ENCODE measurements around the gene TMEM132C. TPM values are rescaled to one million over a fixed set of nuclear protein-coding genes. Genes with fewer than 3 reads are reported as not detected.
"Not testable (repeated sequence)": the region's sequence is repeated elsewhere in the genome, so short reads cannot be mapped to it uniquely, and the experiment has no call there.

Gene TMEM132C
- total RNA-seq, 2 donors from 2014 or later, result 0.56 TPM; not detected in 1

- Histone ChIP-seq H3K27me3 (replicated peaks; ENCODE audit: insufficient read depth) (no peaks in the 10 kb centered on the region), H3K36me3 (no peaks in the 10 kb centered on the region), H3K4me3 (no peak overlapping the region), H3K4me1 (ENCODE audit: control insufficient read depth in 1 of 2, low read depth in 2 of 2) (no peaks in the 10 kb centered on the region), H3K27ac (no peak overlapping the region), H3K9me3 (no peaks in the 10 kb centered on the region)
- no peak for ATAC-seq (ENCODE audit: insufficient number of reproducible peaks, low FRiP score, low read depth)
- TF ChIP-seq CTCF (IDR thresholded peaks at IDR 0.05), result no peak
- DNase-seq (ENCODE audit: low spot score), result no peak
Observed at GRCh38 chr12:128594521-128594920, 327.6 kb downstream of the TMEM132C start.

GRCh38 chr12:128595609-128596008 lies 328.6 kb downstream of the TMEM132C start:
- Histone ChIP-seq H3K4me3 (no peak overlapping the region), H3K27me3 (replicated peaks; ENCODE audit: insufficient read depth) (no peaks in the 10 kb centered on the region), H3K36me3 (no peaks in the 10 kb centered on the region), H3K4me1 (ENCODE audit: control insufficient read depth in 1 of 2, low read depth in 2 of 2) (no peaks in the 10 kb centered on the region), H3K27ac (no peak overlapping the region), H3K9me3 (no peaks in the 10 kb centered on the region)
- ATAC-seq (ENCODE audit: insufficient number of reproducible peaks, low FRiP score, low read depth) (no peak), DNase-seq (ENCODE audit: low spot score) (no peak)
- TF ChIP-seq CTCF (IDR thresholded peaks at IDR 0.05), result no peak

GRCh38 chr12:128600886-128601285 lies 333.9 kb downstream of the TMEM132C start:
- no peaks in the 10 kb centered on the region for H3K36me3 ChIP-seq
- TF ChIP-seq CTCF (IDR thresholded peaks at IDR 0.05), result no peak
- no peaks in the 10 kb centered on the region for H3K9me3 ChIP-seq
- H3K4me1 ChIP-seq (ENCODE audit: control insufficient read depth in 1 of 2, low read depth in 2 of 2), result no peaks in the 10 kb centered on the region
- no peak for ATAC-seq (ENCODE audit: insufficient number of reproducible peaks, low FRiP score, low read depth)
- H3K4me3 ChIP-seq, result no peak overlapping the region
- H3K27me3 ChIP-seq (replicated peaks; ENCODE audit: insufficient read depth), result no peaks in the 10 kb centered on the region
- DNase-seq (ENCODE audit: low spot score), result no peak
- H3K27ac ChIP-seq, result no peak overlapping the region

- no peaks in the 10 kb centered on the region for H3K27me3 ChIP-seq (replicated peaks; ENCODE audit: insufficient read depth)
- H3K4me1 ChIP-seq (ENCODE audit: control insufficient read depth in 1 of 2, low read depth in 2 of 2), result no peaks in the 10 kb centered on the region
- ATAC-seq (ENCODE audit: insufficient number of reproducible peaks, low FRiP score, low read depth), result no peak
- no peak overlapping the region for H3K4me3 ChIP-seq
- no peak for TF ChIP-seq CTCF (IDR thresholded peaks at IDR 0.05)
- H3K9me3 ChIP-seq, result no peaks in the 10 kb centered on the region
- no peaks in the 10 kb centered on the region for H3K36me3 ChIP-seq
- H3K27ac ChIP-seq, result no peak overlapping the region
- no peak for DNase-seq (ENCODE audit: low spot score)
Observed at GRCh38 chr12:128603573-128604115, 336.7 kb downstream of the TMEM132C start.

GRCh38 chr12:128604219-128604618 lies 337.2 kb downstream of the TMEM132C start:
- not testable (repeated sequence) for H3K27ac ChIP-seq; H3K36me3 ChIP-seq; ATAC-seq (ENCODE audit: insufficient number of reproducible peaks, low FRiP score, low read depth); H3K4me1 ChIP-seq (ENCODE audit: control insufficient read depth in 1 of 2, low read depth in 2 of 2); H3K4me3 ChIP-seq; H3K27me3 ChIP-seq (replicated peaks; ENCODE audit: insufficient read depth); DNase-seq (ENCODE audit: low spot score); H3K9me3 ChIP-seq

- H3K4me3 ChIP-seq, result no peak overlapping the region
- no peak overlapping the region for H3K27ac ChIP-seq
- ATAC-seq (ENCODE audit: insufficient number of reproducible peaks, low FRiP score, low read depth), result no peak
- TF ChIP-seq CTCF (IDR thresholded peaks at IDR 0.05), result no peak
- DNase-seq (ENCODE audit: low spot score), result no peak
- H3K9me3 ChIP-seq, result no peaks in the 10 kb centered on the region
- no peaks in the 10 kb centered on the region for H3K36me3 ChIP-seq
- H3K27me3 ChIP-seq (replicated peaks; ENCODE audit: insufficient read depth), result no peaks in the 10 kb centered on the region
- H3K4me1 ChIP-seq (ENCODE audit: control insufficient read depth in 1 of 2, low read depth in 2 of 2), result no peaks in the 10 kb centered on the region
Observed at GRCh38 chr12:128606051-128606450, 339.1 kb downstream of the TMEM132C start.
